HG02870 (cell line): ENCODE data around the gene CD300LG.

Source experiments
- ATAC-seq: cut with Tn5 transposase; IDR thresholded peaks from one replicate; pipeline ENCODE4 v1.9.1; 2021; ENCODE audit warnings: mild to moderate bottlenecking, moderate library complexity; ENCODE audit not compliant: unreplicated experiment

The CD300LG gene

GRCh38 chr17:43905400-43905984 lies 58.5 kb downstream of the CD300LG start:
- no peak for ATAC-seq

DNA sequence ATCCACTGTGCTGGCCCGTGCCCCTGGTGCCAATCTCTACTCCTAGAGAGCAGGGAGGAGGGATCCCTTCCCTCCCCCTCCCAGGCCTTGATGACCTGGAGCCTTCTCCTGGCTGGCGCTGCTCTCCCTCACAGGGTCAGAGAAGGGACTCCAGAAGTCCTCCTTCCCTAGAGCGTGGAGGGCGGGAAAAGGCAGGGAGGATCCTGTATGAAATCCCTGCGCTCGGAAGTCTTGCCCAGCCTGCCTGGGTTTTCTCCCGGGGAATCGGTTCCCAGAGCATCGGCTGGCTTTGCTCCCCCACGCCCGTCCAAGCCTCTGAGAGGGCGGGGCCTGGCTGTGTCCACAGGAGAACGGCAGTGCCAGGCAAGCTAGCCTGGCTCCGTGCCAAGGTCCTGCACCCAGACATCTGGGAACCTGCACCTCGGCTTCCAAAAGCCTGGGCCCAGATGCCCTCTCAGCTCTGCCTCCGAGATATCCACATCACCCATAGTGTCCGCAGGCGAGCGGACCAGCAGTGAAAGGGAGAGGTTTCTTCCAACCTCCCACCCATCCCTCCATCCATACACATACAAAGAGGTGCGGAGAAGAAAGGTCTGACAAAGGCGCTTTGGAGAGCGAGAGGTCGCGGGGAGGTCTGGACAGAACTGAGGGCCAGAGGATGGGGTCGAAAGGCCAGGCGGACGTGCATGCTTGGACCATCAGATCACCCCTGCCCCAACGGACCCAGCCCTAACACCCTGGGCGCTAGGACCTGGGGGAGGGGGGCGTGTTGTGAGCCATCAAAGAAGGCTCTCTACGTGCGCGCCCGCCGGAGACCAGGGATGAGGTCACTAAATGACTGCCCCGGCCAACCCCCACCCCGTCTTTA lies 59.2 kb downstream of the CD300LG start:
- ATAC-seq, result no peak

DNA sequence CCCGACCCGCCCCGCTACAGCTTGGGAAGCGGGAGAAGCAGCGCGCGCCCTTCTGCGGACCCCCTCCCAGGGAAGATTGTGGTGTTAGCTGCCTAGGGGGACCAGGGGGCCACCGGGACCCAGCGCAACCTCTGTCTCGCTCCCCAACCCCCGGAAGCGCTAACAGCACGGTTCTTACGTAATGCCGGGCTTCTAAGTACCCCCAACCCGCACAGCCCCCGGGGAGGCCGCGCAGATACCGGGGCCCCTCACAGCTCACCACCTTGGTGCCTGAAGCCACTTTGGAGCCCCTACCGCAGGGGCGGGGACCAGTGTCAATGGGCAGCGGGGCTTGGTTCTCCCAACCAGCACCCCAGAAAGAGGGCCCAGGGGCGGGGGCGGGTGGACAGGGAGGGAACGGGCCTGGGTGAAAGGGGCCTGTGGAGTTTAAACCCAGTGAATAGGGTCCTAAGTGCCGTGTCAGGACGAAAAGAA lies 60.0 kb downstream of the CD300LG start:
- ATAC-seq, result no peak

DNA sequence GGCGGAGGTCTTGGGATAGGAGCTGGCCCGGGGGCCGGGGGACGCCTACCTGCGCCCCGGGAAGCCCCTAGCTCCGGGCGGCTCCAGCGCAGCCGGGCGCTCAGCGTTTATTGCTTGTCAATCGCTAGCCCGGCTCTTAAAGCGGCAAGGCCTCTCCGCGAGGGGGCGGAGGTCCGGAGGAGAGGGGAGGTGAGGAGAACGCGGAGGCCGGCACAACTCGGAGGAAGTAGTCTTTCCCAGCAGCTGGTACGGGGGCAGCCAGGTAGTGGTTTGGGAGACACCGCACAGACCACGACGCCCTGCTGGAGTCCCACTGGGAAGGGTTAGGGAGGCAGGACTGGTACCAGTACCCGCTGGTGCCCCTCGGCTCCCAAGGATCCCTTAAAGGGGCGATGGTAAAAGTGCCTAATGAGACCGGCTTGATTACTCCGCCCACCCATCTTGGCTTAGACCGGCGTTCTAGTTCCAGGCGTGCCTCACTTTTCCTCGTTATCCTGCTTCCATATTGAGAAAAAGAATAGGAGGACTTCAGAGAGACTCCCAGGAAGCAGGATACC lies 60.5 kb downstream of the CD300LG start, which contains the start of gene MPP2:
Gene MPP2 (minus strand): TSS at position 112 of the 557 bp plus-strand sequence. CDS start 3,076 bp downstream, outside the sequence.
- no peak for ATAC-seq

- no peak for ATAC-seq
Observed at GRCh38 chr17:43907998-43908721, 61.2 kb downstream of the CD300LG start.

GRCh38 chr17:43909537-43910231 lies 62.7 kb downstream of the CD300LG start:
- no peak for ATAC-seq

- no peak for ATAC-seq
Observed at GRCh38 chr17:43911904-43912303, 64.9 kb downstream of the CD300LG start.

DNA sequence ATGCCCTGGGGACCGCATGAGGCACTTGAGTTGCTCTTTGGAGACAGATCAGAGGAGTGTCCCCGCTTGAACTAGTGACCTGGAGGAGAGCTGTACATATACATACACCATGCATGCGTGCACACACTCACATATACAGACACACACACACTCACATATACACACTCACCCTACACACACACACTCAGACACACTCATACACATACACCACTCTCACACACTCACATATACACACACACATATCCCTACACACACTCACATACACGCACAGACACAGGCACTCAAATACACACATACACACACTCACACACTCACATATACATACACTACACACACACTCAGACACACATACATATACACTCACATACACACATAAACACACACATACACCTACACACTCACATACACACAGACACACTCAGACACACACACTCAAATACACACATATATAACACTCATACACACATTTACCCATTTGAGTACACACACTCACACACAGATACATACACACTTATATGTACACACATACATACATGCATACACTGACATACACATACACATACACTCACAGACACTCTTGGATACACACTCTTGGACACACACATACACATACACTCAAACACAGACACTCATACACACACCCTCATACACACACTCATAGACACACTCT lies 65.8 kb downstream of the CD300LG start:
- ATAC-seq, result no peak
